Activated T-helper 17 cell treated with anti-CD3 and anti-CD28 coated beads, Interleukin-2, amount 50 U/mL, for 72 hours (primary cell): ENCODE data around the gene GSAP. TPM values are rescaled to one million over a fixed set of nuclear protein-coding genes. Genes with fewer than 3 reads are reported as not detected.

Experiments
- ATAC-seq: fragments of 150-1000 bp; cut with Tn5 transposase; replicated peaks from 2 replicates; pipeline ENCODE4 v1.10.0; 2021; ENCODE audit warnings: mild to moderate bottlenecking, moderate library complexity
- H3K27ac Mint-ChIP-seq: one replicate; pipeline ENCODE4 v1.8.0; 2022; ENCODE audit warnings: mixed read lengths
- H3K27me3 Mint-ChIP-seq: one replicate; pipeline ENCODE4 v1.8.0; 2022; ENCODE audit warnings: mixed read lengths
- H3K36me3 Mint-ChIP-seq: one replicate; pipeline ENCODE4 v1.8.0; 2022; ENCODE audit warnings: low read depth, mild to moderate bottlenecking, mixed read lengths
- H3K4me1 Mint-ChIP-seq: one replicate; pipeline ENCODE4 v1.8.0; 2022; ENCODE audit warnings: mixed read lengths
- H3K4me3 Mint-ChIP-seq: one replicate; pipeline ENCODE4 v1.8.0; 2022; ENCODE audit warnings: mild to moderate bottlenecking, mixed read lengths
- H3K9me3 Mint-ChIP-seq: one replicate; pipeline ENCODE4 v1.8.0; 2022; ENCODE audit warnings: mixed read lengths
- total RNA-seq, 2 donors: library from RNA; stranded (reverse); gene quantifications; one replicate each; pipeline ENCODE4 v1.2.3, GENCODE V29; 2022

The GSAP gene
- total RNA-seq, 2 donors from 2014 or later = 1.1 to 2.9 TPM

DNA sequence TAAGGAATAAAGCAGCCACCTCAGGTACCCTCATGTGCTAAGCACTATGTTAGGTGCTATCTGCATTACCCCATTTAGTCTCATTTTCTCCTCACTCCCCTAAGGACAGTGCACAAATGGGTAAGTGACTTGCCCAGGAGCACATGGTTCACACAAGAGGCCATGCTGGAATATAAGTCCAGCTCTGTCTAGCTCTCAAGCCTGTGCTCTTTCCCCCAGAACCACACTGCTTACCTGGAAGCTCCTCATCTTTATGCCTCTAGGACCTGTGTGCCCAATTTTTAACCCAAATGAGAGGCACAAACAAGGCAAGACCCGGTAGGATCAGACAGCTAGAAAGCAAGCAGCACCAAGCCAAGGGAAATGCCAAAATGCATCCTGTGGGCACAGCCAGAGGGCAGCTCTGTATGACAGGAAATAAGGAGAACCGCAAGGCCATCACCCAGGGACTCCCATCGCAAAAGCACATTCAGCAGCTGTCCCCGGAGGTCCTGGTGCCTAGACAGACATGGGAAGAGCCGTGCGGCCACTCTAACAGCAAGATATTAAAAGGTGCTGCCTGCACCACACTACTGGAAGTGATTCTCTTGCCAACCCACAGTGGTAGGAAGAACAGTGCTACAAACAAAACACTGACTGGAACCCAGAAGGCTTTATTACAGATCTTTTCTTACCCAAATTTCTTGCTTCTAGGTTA is 88.1 kb downstream of the GSAP start:
- H3K4me3 Mint-ChIP-seq = peak overlapping the region; percentile 65
- no peaks in the 10 kb centered on the region for H3K27me3 Mint-ChIP-seq
- H3K27ac Mint-ChIP-seq = peak overlapping the region; percentile 72
- peak; percentile 30 for ATAC-seq
- peaks cover 6% of the 10 kb centered on the region for H3K36me3 Mint-ChIP-seq
- no peaks in the 10 kb centered on the region for H3K9me3 Mint-ChIP-seq
- H3K4me1 Mint-ChIP-seq = peaks cover 43% of the 10 kb centered on the region

DNA sequence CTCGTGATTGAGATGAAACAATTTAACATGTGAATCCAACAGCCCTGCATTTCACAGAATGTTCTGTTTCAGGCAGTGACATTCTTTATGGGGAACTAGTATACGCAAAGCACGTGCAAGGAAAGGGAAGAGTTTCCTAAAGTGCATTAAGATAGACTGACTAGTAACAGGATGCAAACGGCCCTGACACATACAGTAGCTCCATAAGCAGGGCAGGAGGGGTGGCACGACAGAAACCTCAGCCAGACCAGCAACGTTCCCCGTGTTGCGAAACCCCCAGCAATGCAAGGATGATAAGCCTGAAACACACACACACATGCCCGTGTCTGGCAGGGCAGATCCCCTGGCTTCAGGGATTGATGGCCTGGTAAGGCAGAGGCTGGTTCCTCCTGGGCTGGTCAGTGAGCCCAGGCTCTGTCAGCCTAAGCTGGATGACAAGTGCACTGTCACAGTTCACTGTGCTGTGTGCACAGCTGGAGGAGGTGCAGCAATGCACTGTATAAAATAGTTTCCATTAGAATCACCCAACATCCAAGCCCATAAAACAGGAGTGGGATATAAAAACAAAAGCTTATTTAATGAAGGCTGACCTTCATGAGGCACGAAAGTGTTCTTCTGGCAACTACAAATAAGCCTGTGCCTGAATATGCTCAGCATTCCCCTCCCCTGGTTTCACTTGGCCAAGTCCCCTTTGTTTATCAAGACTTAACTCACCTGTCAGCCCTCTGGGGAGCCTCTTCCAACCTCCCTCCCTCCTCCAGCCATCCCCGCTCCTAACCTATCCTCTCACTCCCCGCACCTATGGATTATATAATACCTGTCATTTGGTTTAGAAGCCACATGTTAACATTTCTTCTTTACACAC is 88.8 kb downstream of the GSAP start:
- Mint-ChIP-seq H3K9me3 (no peaks in the 10 kb centered on the region), H3K4me1 (peaks cover 43% of the 10 kb centered on the region), H3K36me3 (peaks cover 6% of the 10 kb centered on the region), H3K27ac (peak overlapping the region; percentile 72), H3K27me3 (no peaks in the 10 kb centered on the region), H3K4me3 (peak overlapping the region; percentile 65)
- ATAC-seq = no peak

DNA sequence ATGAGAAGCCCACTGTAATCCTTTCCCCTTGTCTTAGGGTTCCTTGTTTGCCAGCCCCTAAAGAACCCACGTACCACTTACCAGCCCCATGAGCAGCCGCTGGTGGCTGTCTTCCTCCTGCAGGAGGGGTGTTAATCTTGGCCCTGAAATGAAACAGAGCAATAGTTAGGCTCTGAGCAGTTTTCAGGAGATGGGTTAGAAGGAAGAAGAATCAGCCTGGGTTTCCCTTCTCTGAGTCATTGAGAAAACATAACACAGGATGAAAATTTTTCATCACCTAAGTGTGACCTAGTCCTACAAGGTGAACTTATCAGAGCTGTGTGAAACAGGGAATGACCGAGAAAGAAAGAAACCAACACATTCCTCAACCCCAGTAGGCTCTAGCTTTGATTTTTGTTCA is 90.0 kb downstream of the GSAP start:
- peak; percentile 10 for ATAC-seq
- H3K27ac Mint-ChIP-seq = no peak overlapping the region
- no peaks in the 10 kb centered on the region for H3K27me3 Mint-ChIP-seq
- no peak overlapping the region for H3K4me3 Mint-ChIP-seq
- peaks cover 36% of the 10 kb centered on the region for H3K4me1 Mint-ChIP-seq
- peaks cover 6% of the 10 kb centered on the region for H3K36me3 Mint-ChIP-seq
- H3K9me3 Mint-ChIP-seq = no peaks in the 10 kb centered on the region

GRCh38 chr7:77321300-77321699 is 94.8 kb downstream of the GSAP start:
- H3K27me3 Mint-ChIP-seq = no peaks in the 10 kb centered on the region
- no peak for ATAC-seq
- H3K27ac Mint-ChIP-seq = no peak overlapping the region
- peaks cover 33% of the 10 kb centered on the region for H3K36me3 Mint-ChIP-seq
- peaks cover 4% of the 10 kb centered on the region for H3K4me1 Mint-ChIP-seq
- H3K4me3 Mint-ChIP-seq = no peak overlapping the region
- H3K9me3 Mint-ChIP-seq = no peaks in the 10 kb centered on the region

- H3K4me3 Mint-ChIP-seq = no peak overlapping the region
- no peak overlapping the region for H3K27ac Mint-ChIP-seq
- H3K36me3 Mint-ChIP-seq = peaks cover 36% of the 10 kb centered on the region
- ATAC-seq = no peak
- H3K9me3 Mint-ChIP-seq = no peaks in the 10 kb centered on the region
- H3K4me1 Mint-ChIP-seq = no peaks in the 10 kb centered on the region
- H3K27me3 Mint-ChIP-seq = no peaks in the 10 kb centered on the region
Observed at GRCh38 chr7:77320714-77321113, 95.4 kb downstream of the GSAP start.

- no peak overlapping the region for H3K27ac Mint-ChIP-seq
- no peaks in the 10 kb centered on the region for H3K9me3 Mint-ChIP-seq
- peaks cover 38% of the 10 kb centered on the region for H3K36me3 Mint-ChIP-seq
- H3K4me1 Mint-ChIP-seq = no peaks in the 10 kb centered on the region
- no peaks in the 10 kb centered on the region for H3K27me3 Mint-ChIP-seq
- ATAC-seq = no peak
- H3K4me3 Mint-ChIP-seq = no peak overlapping the region
Observed at GRCh38 chr7:77320137-77320536, 96.0 kb downstream of the GSAP start.

- Mint-ChIP-seq H3K9me3 (no peaks in the 10 kb centered on the region), H3K36me3 (peaks cover 44% of the 10 kb centered on the region), H3K4me3 (no peak overlapping the region), H3K4me1 (no peaks in the 10 kb centered on the region), H3K27ac (no peak overlapping the region), H3K27me3 (no peaks in the 10 kb centered on the region)
- no peak for ATAC-seq
Observed at GRCh38 chr7:77318019-77318418, 98.1 kb downstream of the GSAP start.

GRCh38 chr7:77316219-77316978 is 99.8 kb downstream of the GSAP start:
- peaks cover 57% of the 10 kb centered on the region for H3K36me3 Mint-ChIP-seq
- H3K27ac Mint-ChIP-seq = no peak overlapping the region
- no peaks in the 10 kb centered on the region for H3K9me3 Mint-ChIP-seq
- no peaks in the 10 kb centered on the region for H3K27me3 Mint-ChIP-seq
- no peak for ATAC-seq
- H3K4me1 Mint-ChIP-seq = no peaks in the 10 kb centered on the region
- no peak overlapping the region for H3K4me3 Mint-ChIP-seq

GRCh38 chr7:77315182-77315591 is 101.0 kb downstream of the GSAP start:
- H3K36me3 Mint-ChIP-seq = peaks cover 66% of the 10 kb centered on the region
- H3K27ac Mint-ChIP-seq = no peak overlapping the region
- H3K4me3 Mint-ChIP-seq = no peak overlapping the region
- H3K4me1 Mint-ChIP-seq = no peaks in the 10 kb centered on the region
- ATAC-seq = no peak
- no peaks in the 10 kb centered on the region for H3K27me3 Mint-ChIP-seq
- no peaks in the 10 kb centered on the region for H3K9me3 Mint-ChIP-seq

GRCh38 chr7:77313876-77314480 is 102.2 kb downstream of the GSAP start:
- Mint-ChIP-seq H3K27ac (no peak overlapping the region), H3K36me3 (peaks cover 58% of the 10 kb centered on the region), H3K4me3 (no peak overlapping the region), H3K4me1 (no peaks in the 10 kb centered on the region), H3K27me3 (no peaks in the 10 kb centered on the region), H3K9me3 (no peaks in the 10 kb centered on the region)
- ATAC-seq = no peak

- no peaks in the 10 kb centered on the region for H3K27me3 Mint-ChIP-seq
- no peaks in the 10 kb centered on the region for H3K4me1 Mint-ChIP-seq
Observed at GRCh38 chr7:77313085-77313484, 103.1 kb downstream of the GSAP start.

GRCh38 chr7:77310982-77311381 is 105.2 kb downstream of the GSAP start:
- no peaks in the 10 kb centered on the region for H3K27me3 Mint-ChIP-seq
- no peaks in the 10 kb centered on the region for H3K9me3 Mint-ChIP-seq
- H3K36me3 Mint-ChIP-seq = peaks cover 46% of the 10 kb centered on the region
- H3K4me1 Mint-ChIP-seq = no peaks in the 10 kb centered on the region
- no peak overlapping the region for H3K4me3 Mint-ChIP-seq
- no peak overlapping the region for H3K27ac Mint-ChIP-seq
- no peak for ATAC-seq

More at GRCh38 chr7:77313085-77313484, 103.1 kb downstream of the GSAP start:
- H3K9me3 Mint-ChIP-seq = no peaks in the 10 kb centered on the region
- ATAC-seq = no peak
- no peak overlapping the region for H3K27ac Mint-ChIP-seq
- peaks cover 56% of the 10 kb centered on the region for H3K36me3 Mint-ChIP-seq
- no peak overlapping the region for H3K4me3 Mint-ChIP-seq

DNA sequence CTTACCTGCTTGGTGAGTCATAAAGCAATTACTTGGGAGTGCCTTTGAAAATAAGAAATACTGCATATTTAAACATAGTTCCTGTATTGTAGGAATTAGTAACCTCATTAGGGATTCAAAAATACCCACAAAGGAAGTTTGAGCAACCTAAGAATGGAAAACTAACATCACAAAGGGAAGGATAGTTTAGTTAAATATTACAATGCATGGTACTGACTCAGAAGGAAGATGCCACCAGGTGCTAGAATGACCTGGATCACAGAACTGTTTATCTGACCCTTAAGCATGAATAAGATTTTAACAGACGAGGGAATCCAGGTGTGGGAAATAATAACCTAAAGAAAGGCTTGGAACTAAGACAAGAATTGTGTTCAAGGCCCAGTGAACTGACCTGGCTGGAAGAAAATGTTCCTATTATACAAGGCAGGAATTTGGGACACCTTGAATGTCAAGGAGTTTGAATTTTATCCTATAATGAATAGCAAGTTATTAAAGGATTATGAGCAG is 106.4 kb downstream of the GSAP start:
- Mint-ChIP-seq H3K4me1 (no peaks in the 10 kb centered on the region), H3K9me3 (peaks cover 7% of the 10 kb centered on the region), H3K27ac (no peak overlapping the region), H3K27me3 (no peaks in the 10 kb centered on the region), H3K36me3 (peaks cover 48% of the 10 kb centered on the region), H3K4me3 (no peak overlapping the region)
- ATAC-seq = no peak

- H3K9me3 Mint-ChIP-seq = peaks cover 7% of the 10 kb centered on the region
- no peaks in the 10 kb centered on the region for H3K27me3 Mint-ChIP-seq
- H3K4me1 Mint-ChIP-seq = no peaks in the 10 kb centered on the region
- no peak for ATAC-seq
- H3K4me3 Mint-ChIP-seq = no peak overlapping the region
- peaks cover 45% of the 10 kb centered on the region for H3K36me3 Mint-ChIP-seq
- no peak overlapping the region for H3K27ac Mint-ChIP-seq
Observed at GRCh38 chr7:77308792-77309191, 107.4 kb downstream of the GSAP start.
